ENCODE results near the gene RALB. TPM values are rescaled to one million over a fixed set of nuclear protein-coding genes. Genes with fewer than 3 reads are reported as not detected.

Gene RALB
- total RNA-seq, 4 donors from 2014 or later, result 20.1 to 45.0 (median 30.4) TPM

GRCh38 chr2:120331903-120332302 is 79.3 kb downstream of the RALB start:
- no peak overlapping the region for H3K27ac ChIP-seq
- no peak overlapping the region for H3K4me3 ChIP-seq
- peaks cover 0 to 3% (median 0%) of the 10 kb centered on the region in 3 donors for H3K27me3 ChIP-seq
- in situ Hi-C loops (cut with MboI; ENCODE audit: low sequenced_read_pairs in 4 of 4), result loop anchor here in 3 of 4 donors (25.0 kb wide), 3 partner anchors 105 to 755 kb away; no protein-coding TSS in a partner anchor
- no peaks in the 10 kb centered on the region for H3K36me3 ChIP-seq
- TF ChIP-seq CTCF (IDR thresholded peaks at IDR 0.05 in 4 of 5, conservative IDR thresholded peaks at IDR 0.05 in 1 of 5), result no peak
- TF ChIP-seq POLR2A (IDR thresholded peaks at IDR 0.05), result no peak
- ATAC-seq (no peak), DNase-seq (no peak)
- H3K4me1 ChIP-seq, result no peaks in the 10 kb centered on the region
- no peaks in the 10 kb centered on the region for H3K9me3 ChIP-seq
- intact Hi-C loops (cut with DNase I; ENCODE audit: low total_unique reads), result no loop called here

GRCh38 chr2:120332384-120332783 is 79.7 kb downstream of the RALB start:
- TF ChIP-seq POLR2A (IDR thresholded peaks at IDR 0.05) (no peak), CTCF (IDR thresholded peaks at IDR 0.05 in 4 of 5, conservative IDR thresholded peaks at IDR 0.05 in 1 of 5) (no peak)
- H3K9me3 ChIP-seq, result no peaks in the 10 kb centered on the region
- H3K36me3 ChIP-seq, result no peaks in the 10 kb centered on the region
- in situ Hi-C loops (cut with MboI; ENCODE audit: low sequenced_read_pairs in 4 of 4) (loop anchor here in 3 of 4 donors (25.0 kb wide), 3 partner anchors 105 to 755 kb away; no protein-coding TSS in a partner anchor), intact Hi-C loops (cut with DNase I; ENCODE audit: low total_unique reads) (no loop called here)
- DNase-seq (no peak), ATAC-seq (no peak)
- H3K4me1 ChIP-seq, result no peaks in the 10 kb centered on the region
- no peak overlapping the region for H3K27ac ChIP-seq
- H3K4me3 ChIP-seq, result no peak overlapping the region
- peaks cover 0 to 3% (median 0%) of the 10 kb centered on the region in 3 donors for H3K27me3 ChIP-seq

GRCh38 chr2:120334068-120334467 is 81.4 kb downstream of the RALB start:
- Histone ChIP-seq H3K9me3 (no peaks in the 10 kb centered on the region), H3K36me3 (no peaks in the 10 kb centered on the region), H3K27ac (no peak overlapping the region), H3K27me3 (peaks cover 0 to 3% (median 0%) of the 10 kb centered on the region in 3 donors), H3K4me1 (no peaks in the 10 kb centered on the region), H3K4me3 (no peak overlapping the region)
- no peak for TF ChIP-seq POLR2A (IDR thresholded peaks at IDR 0.05)
- TF ChIP-seq CTCF (IDR thresholded peaks at IDR 0.05 in 4 of 5, conservative IDR thresholded peaks at IDR 0.05 in 1 of 5), result no peak
- in situ Hi-C loops (cut with MboI; ENCODE audit: low sequenced_read_pairs in 4 of 4) (loop anchor here in 3 of 4 donors (25.0 kb wide), 3 partner anchors 103 to 753 kb away; no protein-coding TSS in a partner anchor), intact Hi-C loops (cut with DNase I; ENCODE audit: low total_unique reads) (no loop called here)
- ATAC-seq (no peak), DNase-seq (no peak)

- in situ Hi-C loops (cut with MboI; ENCODE audit: low sequenced_read_pairs in 4 of 4), result loop anchor here in 3 of 4 donors (5.0 to 25.0 kb wide), 4 partner anchors 101 to 751 kb away; no protein-coding TSS in a partner anchor
- no peak overlapping the region for H3K27ac ChIP-seq
- H3K4me1 ChIP-seq, result no peaks in the 10 kb centered on the region
- ATAC-seq, result no peak
- DNase-seq, result no peak
- H3K36me3 ChIP-seq, result no peaks in the 10 kb centered on the region
- peaks cover 0 to 3% (median 0%) of the 10 kb centered on the region in 3 donors for H3K27me3 ChIP-seq
- intact Hi-C loops (cut with DNase I; ENCODE audit: low total_unique reads), result no loop called here
- TF ChIP-seq CTCF (IDR thresholded peaks at IDR 0.05 in 4 of 5, conservative IDR thresholded peaks at IDR 0.05 in 1 of 5) (no peak), POLR2A (IDR thresholded peaks at IDR 0.05) (no peak)
- H3K9me3 ChIP-seq, result no peaks in the 10 kb centered on the region
- no peak overlapping the region for H3K4me3 ChIP-seq
Measured at GRCh38 chr2:120336749-120337148, 84.1 kb downstream of the RALB start.
